LNCAP (cell line): ENCODE measurements around the gene ANXA1.

Source experiments
- TF ChIP-seq, protein P1 (sequence below): fragments of 450-650 bp; IDR thresholded peaks from 2 replicates; pipeline ENCODE4 v1.5.1; 2017; ENCODE audit warnings: mild to moderate bottlenecking

The ANXA1 gene

DNA sequence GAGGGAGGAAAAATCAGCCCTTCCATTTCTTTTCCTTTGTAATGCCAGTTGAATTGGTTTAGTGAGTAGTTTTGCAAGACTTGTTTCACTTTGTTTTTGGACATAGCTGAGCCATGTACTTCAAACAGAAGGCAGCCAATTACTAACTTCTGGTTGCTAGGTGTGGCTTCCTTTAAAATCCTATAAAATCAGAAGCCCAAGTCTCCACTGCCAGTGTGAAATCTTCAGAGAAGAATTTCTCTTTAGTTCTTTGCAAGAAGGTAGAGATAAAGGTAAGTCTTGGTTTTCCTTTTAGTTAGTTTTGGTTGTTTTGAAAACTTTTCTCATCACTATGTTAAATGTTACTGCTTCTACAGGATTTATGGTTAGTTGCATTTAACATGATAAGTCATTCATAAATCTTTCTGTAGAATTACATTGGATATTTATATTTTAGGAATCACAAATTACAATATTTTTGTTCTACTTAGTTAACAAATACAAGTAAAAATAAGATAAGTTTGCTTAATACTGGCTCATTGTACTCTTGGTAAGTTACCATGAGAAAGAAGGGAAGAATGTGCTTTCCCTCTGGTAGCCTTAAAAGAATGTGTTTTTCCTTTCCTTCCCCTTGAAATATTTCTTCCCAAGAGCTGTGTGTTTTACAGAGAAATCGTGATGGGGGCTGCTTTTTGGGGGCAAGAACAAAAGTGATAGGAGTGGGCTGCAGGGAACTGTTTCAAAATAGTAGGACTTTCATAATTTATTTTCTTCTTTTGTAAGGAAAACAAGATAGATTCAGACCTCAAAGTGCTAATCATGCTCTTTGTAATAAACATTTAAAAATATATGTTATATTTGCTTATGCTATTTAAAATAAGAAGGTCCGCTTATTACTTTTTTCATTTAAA, at the start of gene ANXA1:
TSS of gene ANXA1 (plus strand) at position 213 of the 890 bp plus-strand sequence. CDS start 6,671 bp downstream, outside the sequence.
- TF ChIP-seq, protein P1, sequence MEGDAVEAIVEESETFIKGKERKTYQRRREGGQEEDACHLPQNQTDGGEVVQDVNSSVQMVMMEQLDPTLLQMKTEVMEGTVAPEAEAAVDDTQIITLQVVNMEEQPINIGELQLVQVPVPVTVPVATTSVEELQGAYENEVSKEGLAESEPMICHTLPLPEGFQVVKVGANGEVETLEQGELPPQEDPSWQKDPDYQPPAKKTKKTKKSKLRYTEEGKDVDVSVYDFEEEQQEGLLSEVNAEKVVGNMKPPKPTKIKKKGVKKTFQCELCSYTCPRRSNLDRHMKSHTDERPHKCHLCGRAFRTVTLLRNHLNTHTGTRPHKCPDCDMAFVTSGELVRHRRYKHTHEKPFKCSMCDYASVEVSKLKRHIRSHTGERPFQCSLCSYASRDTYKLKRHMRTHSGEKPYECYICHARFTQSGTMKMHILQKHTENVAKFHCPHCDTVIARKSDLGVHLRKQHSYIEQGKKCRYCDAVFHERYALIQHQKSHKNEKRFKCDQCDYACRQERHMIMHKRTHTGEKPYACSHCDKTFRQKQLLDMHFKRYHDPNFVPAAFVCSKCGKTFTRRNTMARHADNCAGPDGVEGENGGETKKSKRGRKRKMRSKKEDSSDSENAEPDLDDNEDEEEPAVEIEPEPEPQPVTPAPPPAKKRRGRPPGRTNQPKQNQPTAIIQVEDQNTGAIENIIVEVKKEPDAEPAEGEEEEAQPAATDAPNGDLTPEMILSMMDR, result no peak

- TF ChIP-seq, protein P1, result no peak
These were observed 47.3 kb upstream of the ANXA1 start for GRCh38 chr9:73104342-73104741.

- TF ChIP-seq, protein P1, result no peak
These were observed 46.7 kb upstream of the ANXA1 start for GRCh38 chr9:73104921-73105320.

DNA sequence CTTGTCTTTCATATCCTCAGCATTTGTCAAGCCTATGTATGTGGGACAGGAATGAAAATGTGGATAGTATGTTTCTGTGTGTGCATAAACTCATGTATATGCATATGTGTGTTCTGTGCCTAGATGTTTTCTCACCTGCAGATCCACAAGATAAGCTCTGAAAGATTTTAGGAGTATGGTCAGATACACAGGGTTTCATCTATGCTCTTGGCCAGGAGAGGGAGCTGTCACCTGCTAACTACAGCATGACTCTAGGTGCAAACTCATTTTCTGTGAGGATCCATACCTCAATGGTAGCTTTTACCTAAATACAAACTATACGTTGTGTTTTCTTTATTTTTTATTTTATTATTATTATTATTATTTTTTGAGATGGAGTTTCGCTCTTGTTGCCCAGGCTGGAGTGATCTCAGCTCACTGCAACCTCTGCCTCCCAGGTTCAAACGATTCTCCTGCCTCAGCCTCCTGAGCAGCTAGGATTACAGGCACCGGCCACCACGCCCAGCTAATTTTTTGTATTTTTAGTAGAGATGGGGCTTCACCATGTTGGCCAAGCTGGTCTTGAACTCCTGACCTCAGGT, 44.1 kb upstream of the ANXA1 start:
- TF ChIP-seq, protein P1, result peak; percentile 74

DNA sequence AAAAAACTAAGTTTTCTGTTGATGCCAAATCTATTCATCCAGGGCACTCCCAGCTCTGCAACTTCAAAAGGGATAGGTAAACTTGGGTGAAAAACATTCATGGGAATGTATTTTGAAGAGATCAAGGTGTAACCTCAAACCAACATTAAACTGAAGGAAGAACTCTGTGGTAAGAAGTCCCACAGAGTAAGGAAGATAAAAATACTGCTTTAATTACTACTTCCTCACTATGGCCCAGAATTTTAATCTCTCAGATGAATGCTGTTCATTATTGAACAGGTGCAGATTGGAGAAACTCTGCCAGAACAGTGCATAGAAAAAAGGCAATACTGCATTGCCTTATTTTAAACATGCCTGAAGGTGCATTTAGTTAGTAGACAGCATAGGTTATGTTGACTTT, 37.6 kb upstream of the ANXA1 start:
- TF ChIP-seq, protein P1, result no peak

DNA sequence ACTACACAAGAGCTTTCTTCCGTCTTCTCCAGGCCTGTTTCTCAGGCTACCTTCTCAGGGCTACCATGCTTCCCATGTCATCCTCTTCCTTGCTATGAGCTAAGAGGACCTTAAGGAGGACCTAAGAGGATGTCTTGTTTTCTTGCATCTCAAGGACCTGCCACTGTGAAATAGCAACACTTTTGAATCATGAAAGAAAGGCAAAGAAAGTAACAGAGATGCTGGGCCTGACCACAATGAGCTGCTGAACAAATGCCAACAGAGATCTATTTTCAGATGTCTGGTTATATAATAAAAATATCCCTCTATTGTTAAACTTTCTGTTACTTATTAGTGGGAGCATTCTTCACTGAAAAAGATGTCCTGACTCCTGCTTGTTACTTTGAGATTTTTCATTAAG, 36.7 kb upstream of the ANXA1 start:
- TF ChIP-seq, protein P1, result no peak

GRCh38 chr9:73116031-73116430, 35.6 kb upstream of the ANXA1 start:
- TF ChIP-seq, protein P1, result no peak
